ENCODE measurements around the gene GDAP1L1. TPM values are rescaled to one million over a fixed set of nuclear protein-coding genes. Genes with fewer than 3 reads are reported as not detected.

Gene GDAP1L1
- polyA plus RNA-seq (2012; ENCODE audit: insufficient read depth, insufficient read length) = not detected

- H3K4me3 ChIP-seq (ENCODE audit: low read length) = no peak within 1 kb of the TSS
- DNase-seq (ENCODE audit: low read depth, low spot score) = no peak
Observed at GRCh38 chr20:44247131-44247571, at the start of gene GDAP1L1. TSS of gene GDAP1L1 (plus strand) at chr20:44247308. CDS start at chr20:44247335, 27 bp downstream.

DNA sequence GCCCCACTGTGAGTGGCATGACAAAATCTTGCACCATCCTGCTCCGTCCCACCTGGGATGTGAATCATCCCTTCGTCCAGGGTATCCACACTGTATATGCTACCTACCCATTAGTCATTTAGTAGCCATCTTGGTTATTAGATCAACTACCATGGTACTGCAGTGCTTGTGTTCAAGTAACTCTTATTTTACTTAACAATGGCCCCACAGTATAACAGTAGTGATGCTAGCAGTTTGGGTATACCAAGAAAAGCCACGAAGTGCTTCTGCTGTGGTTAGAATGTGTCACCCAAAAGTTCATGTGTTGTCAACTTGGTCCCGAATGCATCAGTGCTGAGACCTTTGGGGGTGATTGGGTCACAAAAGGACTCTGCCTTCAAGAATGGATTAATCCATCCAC lies 48.2 kb upstream of the GDAP1L1 start:
- DNase-seq (ENCODE audit: low read depth, low spot score) = no peak
- no peak overlapping the region for H3K4me3 ChIP-seq (ENCODE audit: low read length)

- DNase-seq (ENCODE audit: low read depth, low spot score) = no peak
- no peak overlapping the region for H3K4me3 ChIP-seq (ENCODE audit: low read length)
Observed at GRCh38 chr20:44199877-44200276, 47.2 kb upstream of the GDAP1L1 start.

- no peak overlapping the region for H3K4me3 ChIP-seq (ENCODE audit: low read length)
- no peak for DNase-seq (ENCODE audit: low read depth, low spot score)
Observed at GRCh38 chr20:44200371-44200770, 46.7 kb upstream of the GDAP1L1 start.

DNA sequence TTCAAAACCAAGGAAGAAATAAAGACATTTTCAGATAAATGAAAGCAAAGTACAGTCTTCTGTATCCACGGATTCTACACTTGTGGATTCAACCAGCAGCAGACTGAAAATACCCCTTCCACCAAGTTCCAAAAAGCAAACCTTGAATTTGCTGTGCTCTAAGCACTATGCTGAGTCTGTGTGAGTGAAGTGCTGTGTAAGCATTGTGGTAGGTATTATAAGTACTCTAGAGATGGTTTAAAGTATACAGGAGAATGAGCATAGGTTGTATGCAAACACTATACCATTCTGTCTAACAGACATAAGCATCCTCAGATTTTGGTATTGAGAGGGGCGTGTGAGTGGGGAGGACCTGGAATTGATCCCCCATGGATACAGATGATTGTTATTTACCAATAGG lies 46.1 kb upstream of the GDAP1L1 start:
- H3K4me3 ChIP-seq (ENCODE audit: low read length) = no peak overlapping the region
- no peak for DNase-seq (ENCODE audit: low read depth, low spot score)

DNA sequence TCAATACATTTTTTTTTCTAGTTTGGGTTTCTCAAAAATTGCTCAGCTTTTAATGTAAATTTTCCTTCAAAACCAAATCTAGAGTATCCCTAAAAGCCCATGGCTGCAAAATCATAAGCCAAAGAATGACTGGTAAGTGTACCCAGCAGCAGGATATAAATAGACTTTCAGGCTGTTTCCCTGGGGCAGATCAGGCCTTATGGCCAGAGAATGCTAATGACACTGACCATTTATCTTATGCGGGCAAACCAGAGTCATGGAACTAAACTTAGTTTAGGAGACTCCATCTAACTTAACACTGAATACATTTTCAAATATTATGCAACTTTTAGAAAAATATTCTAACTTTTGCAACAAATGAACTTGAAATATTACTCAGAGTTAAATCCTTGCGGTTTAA lies 43.9 kb upstream of the GDAP1L1 start:
- no peak for DNase-seq (ENCODE audit: low read depth, low spot score)
- H3K4me3 ChIP-seq (ENCODE audit: low read length) = no peak overlapping the region

DNA sequence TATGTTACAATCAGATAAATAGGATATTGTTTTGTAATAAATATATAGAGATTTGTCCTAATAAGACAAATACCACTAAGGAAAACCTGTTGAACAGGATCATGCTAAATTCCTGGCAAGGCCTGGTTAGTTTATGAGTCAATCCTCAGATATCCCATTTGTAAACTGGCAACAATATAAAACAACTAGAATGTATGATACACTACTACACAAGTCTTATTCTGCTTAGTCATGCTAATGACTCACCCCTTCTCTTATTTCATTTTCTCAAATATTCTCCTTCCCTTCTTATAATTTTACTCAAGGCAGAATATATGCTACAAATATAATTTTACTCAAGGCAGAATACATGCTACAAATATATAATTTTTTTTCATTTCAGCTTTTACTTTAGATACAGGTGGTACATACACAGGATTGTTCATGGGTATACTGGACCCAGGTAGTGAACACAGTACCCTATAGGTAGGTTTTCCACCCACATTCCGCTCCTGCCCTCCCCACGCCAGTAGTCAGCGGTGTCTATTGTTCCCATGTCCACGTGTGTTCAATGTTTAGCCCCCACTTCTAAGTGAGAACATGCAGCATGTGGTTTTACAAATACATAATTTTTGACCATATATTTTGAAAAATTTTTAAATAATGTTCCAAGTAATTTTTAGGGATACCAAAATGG lies 42.8 kb upstream of the GDAP1L1 start:
- DNase-seq (ENCODE audit: low read depth, low spot score) = no peak
- no peak overlapping the region for H3K4me3 ChIP-seq (ENCODE audit: low read length)

DNA sequence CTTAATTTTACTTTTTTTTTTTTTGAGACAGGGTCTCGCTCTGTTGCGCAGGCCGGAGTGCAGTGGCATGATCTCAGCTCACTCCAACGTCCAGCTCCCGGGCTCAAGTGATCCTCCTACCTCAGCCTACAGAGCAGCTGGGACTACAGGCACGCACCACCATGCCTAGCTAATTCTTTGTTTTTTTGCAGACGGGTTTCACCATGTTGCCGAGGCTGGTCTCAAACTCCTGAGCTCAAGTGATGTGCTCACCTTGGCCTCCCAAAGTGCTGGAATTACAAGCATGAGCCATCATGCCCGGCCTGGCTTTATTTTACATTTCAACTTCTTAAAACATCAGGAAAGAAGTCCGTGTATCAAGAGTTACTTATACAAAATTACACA lies 42.3 kb upstream of the GDAP1L1 start:
- H3K4me3 ChIP-seq (ENCODE audit: low read length) = no peak overlapping the region
- DNase-seq (ENCODE audit: low read depth, low spot score) = no peak

GRCh38 chr20:44206132-44206531 lies 41.0 kb upstream of the GDAP1L1 start:
- DNase-seq (ENCODE audit: low read depth, low spot score) = no peak
- H3K4me3 ChIP-seq (ENCODE audit: low read length) = no peak overlapping the region

DNA sequence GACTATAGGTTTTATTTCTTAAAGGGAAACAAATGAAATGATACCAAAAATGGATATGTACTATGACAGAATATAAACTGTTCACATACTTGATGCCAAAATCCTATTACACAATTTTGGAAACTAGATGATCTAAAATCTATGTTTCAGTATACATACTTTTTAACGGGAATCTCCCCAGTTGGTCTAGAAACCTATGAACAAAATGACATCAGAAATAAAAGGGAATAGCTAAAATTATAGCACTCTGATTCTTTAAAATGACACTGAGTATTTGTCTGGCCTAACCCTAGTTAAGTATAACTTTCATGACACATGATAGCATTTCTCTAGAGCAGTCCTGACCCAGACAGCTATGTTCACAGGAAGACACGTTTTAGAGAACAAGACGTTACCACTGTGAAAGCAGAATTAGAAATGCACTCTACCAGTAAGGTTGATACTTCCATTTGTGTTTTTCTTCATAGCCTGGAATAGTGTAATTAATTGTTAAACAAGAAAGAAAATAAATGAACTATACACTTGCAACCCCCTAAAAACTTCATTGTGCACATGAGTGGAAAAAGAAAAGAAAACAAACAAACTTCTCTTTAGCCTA lies 39.9 kb upstream of the GDAP1L1 start:
- no peak overlapping the region for H3K4me3 ChIP-seq (ENCODE audit: low read length)
- no peak for DNase-seq (ENCODE audit: low read depth, low spot score)

- H3K4me3 ChIP-seq (ENCODE audit: low read length) = no peak overlapping the region
- DNase-seq (ENCODE audit: low read depth, low spot score) = no peak
Observed at GRCh38 chr20:44208165-44208564, 38.9 kb upstream of the GDAP1L1 start.

GRCh38 chr20:44208770-44209169 lies 38.3 kb upstream of the GDAP1L1 start:
- no peak for DNase-seq (ENCODE audit: low read depth, low spot score)

GRCh38 chr20:44209686-44210405 lies 37.3 kb upstream of the GDAP1L1 start:
- peak overlapping the region; percentile 91 for H3K4me3 ChIP-seq (ENCODE audit: low read length)
- no peak for DNase-seq (ENCODE audit: low read depth, low spot score)

More at GRCh38 chr20:44208770-44209169, 38.3 kb upstream of the GDAP1L1 start:
- H3K4me3 ChIP-seq (ENCODE audit: low read length) = no peak overlapping the region

- peak; percentile 95 for DNase-seq (ENCODE audit: low read depth, low spot score)
- H3K4me3 ChIP-seq (ENCODE audit: low read length) = peak within 1 kb of the TSS; percentile 91
Observed at GRCh38 chr20:44210406-44211176, 36.5 kb upstream of the GDAP1L1 start, which contains the start of gene OSER1. TSS of gene OSER1 (minus strand) at chr20:44210771. CDS start at chr20:44206957, 3,814 bp downstream.

GRCh38 chr20:44211177-44212039 lies 35.7 kb upstream of the GDAP1L1 start:
- H3K4me3 ChIP-seq (ENCODE audit: low read length) = peak overlapping the region; percentile 91
- no peak for DNase-seq (ENCODE audit: low read depth, low spot score)

DNA sequence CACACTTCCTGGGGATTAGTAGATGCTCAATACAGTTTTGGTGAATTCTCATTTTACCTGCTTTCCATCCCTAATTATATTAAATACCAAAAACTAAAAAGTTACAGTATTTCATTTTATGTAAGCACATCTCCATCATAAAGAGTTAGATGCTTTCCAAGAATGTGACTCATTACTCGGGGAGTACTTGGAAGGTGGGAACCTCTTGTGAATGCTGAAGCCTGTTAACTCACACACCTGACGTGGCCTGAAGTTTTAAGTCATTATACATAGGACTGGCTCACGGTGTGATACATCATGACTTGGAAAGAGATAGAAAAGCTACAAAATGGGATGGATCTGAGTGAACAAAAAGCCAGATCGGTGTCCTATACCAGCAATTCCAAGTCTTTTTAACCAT lies 34.3 kb upstream of the GDAP1L1 start:
- no peak overlapping the region for H3K4me3 ChIP-seq (ENCODE audit: low read length)
- DNase-seq (ENCODE audit: low read depth, low spot score) = no peak

DNA sequence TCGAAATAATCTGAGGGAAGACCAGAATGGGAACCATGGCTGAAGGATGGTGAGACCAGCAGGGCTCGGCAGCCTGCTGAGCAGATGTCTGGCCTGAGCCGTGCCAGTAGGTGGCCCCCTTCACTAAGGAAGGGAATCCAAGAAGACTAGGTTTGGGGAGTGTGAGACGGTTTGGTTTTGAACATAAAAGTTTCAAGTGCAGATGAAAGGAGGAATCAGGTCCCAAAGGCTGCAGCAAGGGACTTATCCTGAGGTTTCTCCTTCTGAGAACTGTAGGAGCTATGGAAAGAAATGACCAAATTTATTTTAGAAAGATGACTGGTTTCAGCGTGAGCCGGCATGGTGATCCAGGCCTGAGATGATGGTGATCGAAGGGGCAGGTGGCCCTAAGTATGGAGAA lies 32.0 kb upstream of the GDAP1L1 start:
- peak; percentile 68 for DNase-seq (ENCODE audit: low read depth, low spot score)
- no peak overlapping the region for H3K4me3 ChIP-seq (ENCODE audit: low read length)

- DNase-seq (ENCODE audit: low read depth, low spot score) = peak; percentile 90
- H3K4me3 ChIP-seq (ENCODE audit: low read length) = peak overlapping the region; percentile 35
Observed at GRCh38 chr20:44217342-44218092, 29.6 kb upstream of the GDAP1L1 start.
